Ishikawa (cell line): Measurements from ENCODE around the gene POFUT1.

Experiments
- CEBPB ChIP-seq: IDR thresholded peaks from 2 replicates; pipeline ENCODE4 v1.6.1; 2012
- CREB1 ChIP-seq: IDR thresholded peaks from 2 replicates; pipeline ENCODE4 v1.6.1; 2012; ENCODE audit warnings: low read depth
- EGR1 ChIP-seq: IDR thresholded peaks from 2 replicates; pipeline ENCODE4 v1.6.1; 2012
- EP300 ChIP-seq: IDR thresholded peaks from 2 replicates; pipeline ENCODE4 v1.6.1; 2012; ENCODE audit warnings: borderline replicate concordance
- FOXM1 ChIP-seq: IDR thresholded peaks from 2 replicates; pipeline ENCODE4 v1.6.1; 2012; ENCODE audit warnings: low read depth, borderline replicate concordance
- NFIC ChIP-seq: IDR thresholded peaks from 2 replicates; pipeline ENCODE4 v1.6.1; 2012
- RAD21 ChIP-seq: IDR thresholded peaks from 2 replicates; pipeline ENCODE4 v1.6.1; 2012; ENCODE audit warnings: low read depth
- TAF1 ChIP-seq: IDR thresholded peaks from 2 replicates; pipeline ENCODE4 v1.6.1; 2012; ENCODE audit warnings: low read depth, mild to moderate bottlenecking
- TCF12 ChIP-seq: IDR thresholded peaks from 2 replicates; pipeline ENCODE4 v1.6.1; 2012; ENCODE audit warnings: low read depth
- TEAD4 ChIP-seq: IDR thresholded peaks from 2 replicates; pipeline ENCODE4 v1.6.1; 2012
- USF1 ChIP-seq: IDR thresholded peaks from 2 replicates; pipeline ENCODE4 v1.6.1; 2012
- YY1 ChIP-seq: IDR thresholded peaks from 2 replicates; pipeline ENCODE4 v1.6.1; 2012; ENCODE audit warnings: low read depth
- ZBTB7A ChIP-seq: IDR thresholded peaks from 2 replicates; pipeline ENCODE4 v1.6.1; 2012; ENCODE audit warnings: low read depth
- TF ChIP-seq, protein P1 (sequence below): IDR thresholded peaks from 2 replicates; pipeline ENCODE4 v1.6.1; 2012; ENCODE audit warnings: low read depth, mild to moderate bottlenecking
- TF ChIP-seq, protein P2 (sequence below): IDR thresholded peaks from 2 replicates; pipeline ENCODE4 v1.6.1; 2012

POFUT1 gene

GRCh38 chr20:32231245-32231644 is 23.6 kb downstream of the POFUT1 start:
- TF ChIP-seq CEBPB, result no peak
- TF ChIP-seq CREB1, result no peak
- no peak for TF ChIP-seq ZBTB7A
- TF ChIP-seq, protein P1, sequence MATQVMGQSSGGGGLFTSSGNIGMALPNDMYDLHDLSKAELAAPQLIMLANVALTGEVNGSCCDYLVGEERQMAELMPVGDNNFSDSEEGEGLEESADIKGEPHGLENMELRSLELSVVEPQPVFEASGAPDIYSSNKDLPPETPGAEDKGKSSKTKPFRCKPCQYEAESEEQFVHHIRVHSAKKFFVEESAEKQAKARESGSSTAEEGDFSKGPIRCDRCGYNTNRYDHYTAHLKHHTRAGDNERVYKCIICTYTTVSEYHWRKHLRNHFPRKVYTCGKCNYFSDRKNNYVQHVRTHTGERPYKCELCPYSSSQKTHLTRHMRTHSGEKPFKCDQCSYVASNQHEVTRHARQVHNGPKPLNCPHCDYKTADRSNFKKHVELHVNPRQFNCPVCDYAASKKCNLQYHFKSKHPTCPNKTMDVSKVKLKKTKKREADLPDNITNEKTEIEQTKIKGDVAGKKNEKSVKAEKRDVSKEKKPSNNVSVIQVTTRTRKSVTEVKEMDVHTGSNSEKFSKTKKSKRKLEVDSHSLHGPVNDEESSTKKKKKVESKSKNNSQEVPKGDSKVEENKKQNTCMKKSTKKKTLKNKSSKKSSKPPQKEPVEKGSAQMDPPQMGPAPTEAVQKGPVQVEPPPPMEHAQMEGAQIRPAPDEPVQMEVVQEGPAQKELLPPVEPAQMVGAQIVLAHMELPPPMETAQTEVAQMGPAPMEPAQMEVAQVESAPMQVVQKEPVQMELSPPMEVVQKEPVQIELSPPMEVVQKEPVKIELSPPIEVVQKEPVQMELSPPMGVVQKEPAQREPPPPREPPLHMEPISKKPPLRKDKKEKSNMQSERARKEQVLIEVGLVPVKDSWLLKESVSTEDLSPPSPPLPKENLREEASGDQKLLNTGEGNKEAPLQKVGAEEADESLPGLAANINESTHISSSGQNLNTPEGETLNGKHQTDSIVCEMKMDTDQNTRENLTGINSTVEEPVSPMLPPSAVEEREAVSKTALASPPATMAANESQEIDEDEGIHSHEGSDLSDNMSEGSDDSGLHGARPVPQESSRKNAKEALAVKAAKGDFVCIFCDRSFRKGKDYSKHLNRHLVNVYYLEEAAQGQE, result no peak
- TF ChIP-seq RAD21, result no peak
- TF ChIP-seq EGR1, result no peak
- TF ChIP-seq USF1, result no peak

DNA sequence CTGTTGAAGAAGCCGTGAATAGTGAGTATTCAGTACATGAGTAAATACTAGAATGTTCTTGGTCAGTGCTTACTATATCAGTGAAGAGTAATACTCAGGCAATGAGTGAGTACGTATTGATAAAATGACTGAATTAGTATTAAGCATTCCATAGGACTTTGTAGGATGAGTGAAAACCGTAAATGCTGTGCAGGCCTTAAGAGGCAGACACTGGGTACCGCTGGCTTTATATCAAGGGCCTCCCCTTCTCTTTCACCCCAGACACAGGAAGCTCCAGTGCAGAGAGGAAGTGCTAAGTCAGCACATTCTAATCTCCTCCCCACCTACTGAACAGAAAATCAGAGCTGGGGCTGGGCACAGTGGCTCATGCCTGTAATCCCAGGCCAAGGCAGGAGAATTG is 24.2 kb downstream of the POFUT1 start:
- TF ChIP-seq EGR1, result no peak
- no peak for TF ChIP-seq FOXM1
- TF ChIP-seq USF1, result no peak
- no peak for TF ChIP-seq CEBPB
- no peak for TF ChIP-seq TCF12
- TF ChIP-seq NFIC, result no peak
- no peak for TF ChIP-seq TEAD4
- no peak for TF ChIP-seq EP300
- TF ChIP-seq, protein P1, result no peak
- TF ChIP-seq YY1, result no peak
- TF ChIP-seq, protein P2, sequence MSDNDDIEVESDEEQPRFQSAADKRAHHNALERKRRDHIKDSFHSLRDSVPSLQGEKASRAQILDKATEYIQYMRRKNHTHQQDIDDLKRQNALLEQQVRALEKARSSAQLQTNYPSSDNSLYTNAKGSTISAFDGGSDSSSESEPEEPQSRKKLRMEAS, result no peak
- TF ChIP-seq CREB1, result no peak
- TF ChIP-seq TAF1, result no peak
- TF ChIP-seq RAD21, result no peak
- no peak for TF ChIP-seq ZBTB7A

DNA sequence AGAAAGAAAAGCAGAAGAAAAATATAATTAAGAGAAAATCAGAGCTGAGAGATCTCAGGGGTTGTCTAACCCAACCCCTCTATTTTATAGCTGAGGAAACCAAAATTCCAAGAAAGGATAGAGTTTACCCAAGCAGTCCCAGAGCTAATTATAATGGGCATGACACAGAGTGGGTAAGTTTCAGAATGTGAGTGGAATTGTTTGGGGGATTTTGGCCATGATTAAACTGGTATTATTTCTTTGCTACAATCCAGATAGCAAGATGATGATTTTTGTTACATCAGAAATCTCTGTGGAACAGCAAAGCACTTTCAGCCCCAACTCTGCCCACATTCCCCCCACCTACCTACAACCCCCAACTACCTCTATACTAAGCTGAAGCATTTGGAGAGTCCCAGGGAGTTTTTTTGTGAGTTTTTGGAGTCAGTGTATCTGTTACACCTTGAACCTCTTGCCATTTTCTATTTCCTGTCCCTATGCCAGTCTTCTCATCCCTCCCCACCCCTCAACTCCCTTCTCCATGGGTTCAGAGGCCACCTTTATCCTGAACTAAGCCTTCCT is 24.7 kb downstream of the POFUT1 start:
- TF ChIP-seq TCF12 (no peak), CREB1 (no peak), YY1 (no peak), EP300 (no peak), TAF1 (no peak), NFIC (no peak), EGR1 (no peak), CEBPB (no peak), FOXM1 (no peak), USF1 (no peak), RAD21 (no peak), ZBTB7A (no peak), TEAD4 (no peak)
- TF ChIP-seq, protein P1, result no peak
- TF ChIP-seq, protein P2, result no peak

DNA sequence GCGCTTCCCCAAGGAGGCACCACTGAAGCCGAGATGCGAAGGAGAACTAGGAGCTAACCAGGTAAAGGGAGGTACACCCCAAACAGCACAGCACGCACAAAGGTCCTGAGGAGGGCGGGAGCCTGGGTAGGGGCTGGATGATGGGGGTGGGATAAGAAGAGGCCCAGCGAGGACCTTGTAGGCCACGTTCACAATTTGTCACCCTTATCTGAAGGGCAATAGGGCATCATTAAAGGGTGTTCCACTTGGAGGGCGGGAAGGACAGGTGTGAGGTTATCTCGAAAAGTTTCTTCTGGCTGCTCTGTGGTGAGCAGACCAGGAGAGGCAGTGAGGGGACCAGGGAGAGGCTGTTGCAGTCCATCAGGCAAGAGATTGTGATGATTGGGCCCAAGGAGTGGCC is 25.6 kb downstream of the POFUT1 start:
- TF ChIP-seq EP300 (no peak), CREB1 (no peak), RAD21 (no peak), TAF1 (no peak), TCF12 (no peak), EGR1 (no peak), NFIC (no peak), FOXM1 (no peak), USF1 (no peak), ZBTB7A (no peak), CEBPB (no peak)
- TF ChIP-seq, protein P1, result no peak
- TF ChIP-seq, protein P2, result no peak
